ENCODE data around the gene ATG16L1.

GRCh38 chr2:233255151-233255550 is 3.7 kb downstream of the ATG16L1 start:
- TF ChIP-seq CTCF (IDR thresholded peaks at IDR 0.05; ENCODE audit: borderline replicate concordance, extremely low read depth, low read length, poor library complexity, severe bottlenecking) (no peak), EZH2 (IDR thresholded peaks at IDR 0.05; ENCODE audit: borderline replicate concordance, low read depth, low read length, severe bottlenecking) (no peak)

Measured in DND-41 (cell line).